ENCODE measurements around the gene FBXO38.

- no peak for TF ChIP-seq PRDM4 (tag by site-specific recombination; IDR thresholded peaks at IDR 0.05)
- no peak for TF ChIP-seq CTCF (tag by site-specific recombination; IDR thresholded peaks at IDR 0.05)
- no peak for TF ChIP-seq ZFP3 (tag by site-specific recombination; IDR thresholded peaks at IDR 0.05; ENCODE audit: low read depth)
- TF ChIP-seq REST (tag by site-specific recombination; IDR thresholded peaks at IDR 0.05), result no peak
- TF ChIP-seq TRIM28 (IDR thresholded peaks at IDR 0.05; ENCODE audit: borderline replicate concordance, low read length), result no peak
- no peak for TF ChIP-seq ZEB2 (tag by site-specific recombination; IDR thresholded peaks at IDR 0.05)
- TF ChIP-seq ZNF175 (tag by site-specific recombination; IDR thresholded peaks at IDR 0.05), result no peak
- TF ChIP-seq ZNF843 (tag by site-specific recombination; IDR thresholded peaks at IDR 0.05), result no peak
- TF ChIP-seq ZNF292 (tag by site-specific recombination; IDR thresholded peaks at IDR 0.05; ENCODE audit: borderline replicate concordance, low read depth), result no peak
Observed at GRCh38 chr5:148408092-148408491, 24.3 kb downstream of the FBXO38 start.
